IMR-90 (cell line): ENCODE measurements around the gene SYN1. TPM values are rescaled to one million over a fixed set of nuclear protein-coding genes. Genes with fewer than 3 reads are reported as not detected.
A peak's percentile ranks its signal among the peaks of the same experiment; 100 is the strongest.

Experiments
- ATAC-seq: fragments of 200-7000 bp; cut with Tn5 transposase; 2 replicates; pipeline ENCODE4 v1.9.1; 2020; ENCODE audit warnings: low read depth, mild to moderate bottlenecking, moderate library complexity
- BruUV-seq: library from RNA; stranded (reverse); fragments of 400-500 nt; replicated peaks from 2 replicates; lab custom pipeline; 2021; lab: Mats Ljungman, UMichigan
- CTCF ChIA-PET: fragments of 300-600 bp; formaldehyde crosslinking; extraction: SDS; loops from one replicate; lab custom pipeline; 2021; ENCODE audit warnings: antibody characterized with exemption; lab: Yijun Ruan, JAX
- POLR2A ChIA-PET: fragments of 300-600 bp; sonication (Branson Sonifier 250); formaldehyde crosslinking; loops from one replicate; lab custom pipeline; 2022; ENCODE audit warnings: antibody characterized with exemption; ENCODE audit not compliant: unreplicated experiment; lab: Charles Lee
- DNase-seq: peaks from one replicate; pipeline ENCODE4 v3.0.0; 2013
- H2AFZ ChIP-seq: replicated peaks from 2 replicates; pipeline ENCODE3; 2013; ENCODE audit warnings: low read length, mild to moderate bottlenecking; ENCODE audit not compliant: poor library complexity
- H2AK5ac ChIP-seq: 2 replicates; pipeline ENCODE4 v1.6.1; 2013; ENCODE audit warnings: low read depth, low read length, inconsistent platforms
- H2AK9ac ChIP-seq: replicated peaks from 2 replicates; pipeline ENCODE3; 2013; ENCODE audit warnings: mild to moderate bottlenecking, low read depth, low read length, moderate library complexity; ENCODE audit not compliant: poor library complexity
- H2BK120ac ChIP-seq: 2 replicates; pipeline ENCODE4 v1.6.1; 2013; ENCODE audit warnings: low read depth, low read length, inconsistent platforms
- H2BK15ac ChIP-seq: 3 replicates; pipeline ENCODE4 v1.6.1; 2013; ENCODE audit warnings: low read depth, low read length, inconsistent platforms
- H2BK20ac ChIP-seq: 2 replicates; pipeline ENCODE4 v1.6.1; 2013; ENCODE audit warnings: low read depth, mild to moderate bottlenecking, inconsistent platforms, low read length, moderate library complexity
- H2BK5ac ChIP-seq: 2 replicates; pipeline ENCODE4 v1.6.1; 2013; ENCODE audit warnings: mild to moderate bottlenecking, low read depth, low read length, inconsistent platforms; ENCODE audit not compliant: poor library complexity, severe bottlenecking
- H3K14ac ChIP-seq: replicated peaks from 2 replicates; pipeline ENCODE4 v1.6.1; 2013; ENCODE audit warnings: low read depth, low read length, inconsistent platforms
- H3K18ac ChIP-seq: 2 replicates; pipeline ENCODE4 v1.6.1; 2013; ENCODE audit warnings: low read depth, low read length, control low read depth
- H3K23ac ChIP-seq: 2 replicates; pipeline ENCODE4 v1.6.1; 2013; ENCODE audit warnings: low read depth, low read length, inconsistent platforms
- H3K27ac ChIP-seq: 2 replicates; pipeline ENCODE4 v1.5.1; 2013; ENCODE audit warnings: mild to moderate bottlenecking, control low read depth, low read length; ENCODE audit not compliant: insufficient read depth
- H3K27me3 ChIP-seq: 2 replicates; pipeline ENCODE4 v1.6.1; 2013; ENCODE audit warnings: low read length; ENCODE audit not compliant: control insufficient read depth, insufficient read depth
- H3K36me3 ChIP-seq: 2 replicates; pipeline ENCODE4 v1.6.1; 2013; ENCODE audit warnings: low read length, mixed read lengths; ENCODE audit not compliant: control insufficient read depth, insufficient read depth
- H3K4ac ChIP-seq: 2 replicates; pipeline ENCODE4 v1.6.1; 2013; ENCODE audit warnings: low read depth, low read length, inconsistent platforms
- H3K4me1 ChIP-seq: 2 replicates; pipeline ENCODE4 v1.6.1; 2013; ENCODE audit warnings: low read length, mixed read lengths; ENCODE audit not compliant: control insufficient read depth, insufficient read depth
- H3K4me2 ChIP-seq: 2 replicates; pipeline ENCODE4 v1.6.1; 2013; ENCODE audit warnings: low read depth, mild to moderate bottlenecking, control low read depth, low read length, moderate library complexity
- H3K4me3 ChIP-seq: 2 replicates; pipeline ENCODE4 v1.5.1; 2013; ENCODE audit warnings: low read depth, mild to moderate bottlenecking, control low read depth, low read length, moderate library complexity; ENCODE audit not compliant: insufficient read depth
- H3K56ac ChIP-seq: 2 replicates; pipeline ENCODE4 v1.6.1; 2013; ENCODE audit warnings: low read length, inconsistent platforms; ENCODE audit not compliant: insufficient read depth; ENCODE audit errors: extremely low read depth
- H3K79me1 ChIP-seq, 2 experiments: 2 replicates each; pipeline ENCODE4 v1.6.1; 2013; ENCODE audit warnings: low read length in 2 of 2, inconsistent platforms in 1 of 2, low read depth in 1 of 2
- H3K9ac ChIP-seq: 2 replicates; pipeline ENCODE4 v1.6.1; 2013; ENCODE audit warnings: low read depth, low read length, control low read depth
- H3K9me1 ChIP-seq: 2 replicates; pipeline ENCODE4 v1.6.1; 2013; ENCODE audit warnings: low read length, inconsistent platforms; ENCODE audit not compliant: insufficient read depth
- H3K9me3 ChIP-seq: 2 replicates; pipeline ENCODE4 v1.6.1; 2013; ENCODE audit warnings: low read length; ENCODE audit not compliant: control insufficient read depth, insufficient read depth
- H4K20me1 ChIP-seq: 2 replicates; pipeline ENCODE4 v1.6.1; 2013; ENCODE audit warnings: low read length, inconsistent platforms; ENCODE audit not compliant: insufficient read depth
- H4K5ac ChIP-seq: 2 replicates; pipeline ENCODE4 v1.6.1; 2013; ENCODE audit warnings: mild to moderate bottlenecking, low read depth, low read length, control low read depth
- H4K8ac ChIP-seq, 2 experiments: 2 replicates each; pipeline ENCODE4 v1.6.1; 2013; ENCODE audit warnings: low read depth in 2 of 2, low read length in 2 of 2, control low read depth in 1 of 2, inconsistent platforms in 1 of 2
- H4K91ac ChIP-seq: 2 replicates; pipeline ENCODE4 v1.6.1; 2013; ENCODE audit warnings: low read depth, low read length, inconsistent platforms; ENCODE audit not compliant: insufficient read depth
- BHLHE40 ChIP-seq: fragments of 150-350 bp; IDR thresholded peaks from 2 replicates; pipeline ENCODE4 v1.6.1; 2016; ENCODE audit warnings: mild to moderate bottlenecking, low read depth, low read length
- CEBPB ChIP-seq: IDR thresholded peaks from 2 replicates; pipeline ENCODE4 v1.6.1; 2012; ENCODE audit warnings: low read depth, low read length, improper control_type of control experiment
- FOS ChIP-seq: fragments of 150-350 bp; IDR thresholded peaks from 2 replicates; pipeline ENCODE4 v1.6.1; 2016; ENCODE audit warnings: low read depth, low read length
- MXI1 ChIP-seq: IDR thresholded peaks from 2 replicates; pipeline ENCODE4 v1.6.1; 2012; ENCODE audit warnings: low read depth, mild to moderate bottlenecking, low read length, moderate library complexity, borderline replicate concordance
- RAD21 ChIP-seq: IDR thresholded peaks from 2 replicates; pipeline ENCODE4 v1.6.1; 2012; ENCODE audit warnings: low read length, improper control_type of control experiment
- WGBS, 2 experiments: methylation state at CpG; one replicate each; pipeline versions ENCODE4 v1.1.5 to v1.1.7; 2013; ENCODE audit warnings: missing lambda C conversion rate in 2 of 2; ENCODE audit not compliant: insufficient read length in 1 of 2; ENCODE audit errors: extremely low coverage in 2 of 2; 5-methylcytosine and 5-hydroxymethylcytosine counted together
- dilution Hi-C: fragments of 300-500 bp; cut with HindIII; formaldehyde crosslinking; loops from one replicate; pipeline ENCODE4 v1.14.3; 2018; ENCODE audit warnings: low sequenced_read_pairs; ENCODE audit not compliant: unreplicated experiment
- in situ Hi-C: fragments of 300-500 bp; cut with MboI; formaldehyde crosslinking; loops from 3 replicates; pipeline ENCODE4 v1.14.3; 2019; ENCODE audit warnings: low sequenced_read_pairs, inconsistent platforms, mixed read lengths
- intact Hi-C: fragments of 100-400 bp; cut with micrococcal nuclease; formaldehyde crosslinking; loops from 2 replicates; pipeline ENCODE4 v1.10.0; 2022
- polyA plus RNA-seq, 3 experiments: library from polyadenylated mRNA; depleted of rRNA; stranded (reverse); fragments of >200 nt; gene quantifications; 2 replicates each; pipeline ENCODE4 v1.2.3, GENCODE V29; 2012; ENCODE audit warnings: low replicate concordance in 1 of 3
- total RNA-seq: library from RNA; depleted of rRNA; stranded (reverse); fragments of >200 nt; gene quantifications from 2 replicates; pipeline ENCODE4 v1.2.3, GENCODE V29; 2012
- TF ChIP-seq, protein P1 (sequence below): conservative IDR thresholded peaks from 2 replicates; pipeline ENCODE4 v1.5.1; 2012; ENCODE audit warnings: mild to moderate bottlenecking, low read depth, low read length, improper control_type of control experiment
- TF ChIP-seq, protein P2 (sequence below): fragments of 150-350 bp; IDR thresholded peaks from 2 replicates; pipeline ENCODE4 v1.6.1; 2017; ENCODE audit warnings: mild to moderate bottlenecking, antibody characterized with exemption, low read length, low read depth

The SYN1 gene
- total and polyA plus RNA-seq, 2 of the 4 experiments (the other 2 are of a cell fraction), result under 0.01 to 0.56 TPM

DNA sequence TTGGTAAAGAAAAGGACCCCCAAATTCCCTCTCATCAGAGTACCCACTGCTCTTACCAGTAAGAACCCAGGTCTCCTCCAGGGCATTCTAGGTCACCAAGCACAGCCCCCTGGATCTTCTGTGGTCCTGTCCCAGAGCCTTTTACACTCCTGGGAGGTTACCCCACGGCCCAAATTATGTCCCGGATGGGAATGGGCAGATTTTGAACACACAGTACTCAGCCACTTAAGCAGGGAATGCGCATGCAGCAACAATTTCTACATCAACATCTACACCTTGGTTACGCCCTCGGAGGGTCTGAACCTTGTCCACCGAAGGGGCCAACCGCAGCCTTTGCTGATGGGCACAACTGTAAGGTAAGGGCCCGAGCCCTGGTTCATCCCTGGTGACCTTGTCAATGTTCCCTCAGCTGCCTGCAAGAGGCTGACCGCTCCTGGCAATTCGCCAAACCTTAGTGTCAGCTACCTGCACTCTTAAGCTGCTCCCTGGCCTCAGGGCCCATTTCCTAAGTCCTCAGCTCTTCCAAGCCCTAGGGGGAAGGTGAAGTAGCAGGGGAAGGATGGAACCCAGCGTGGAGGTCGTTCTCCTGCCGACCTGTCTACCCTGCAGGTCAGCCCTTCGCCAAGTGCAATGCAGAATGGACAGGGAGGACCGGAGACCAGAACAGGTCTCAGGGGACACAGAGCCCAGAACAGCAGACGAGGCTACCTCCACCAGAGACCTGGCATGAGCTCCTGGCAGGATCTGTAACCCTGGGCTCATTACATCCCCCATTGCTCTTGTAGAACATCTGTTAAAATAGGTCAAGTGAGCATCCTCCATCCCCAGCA lies 31.5 kb downstream of the SYN1 start:
- Histone ChIP-seq H3K36me3 (peaks cover 23% of the 10 kb centered on the region), H3K23ac (no peak overlapping the region), H3K4me3 (no peak overlapping the region), H4K91ac (no peak overlapping the region), H3K27me3 (no peaks in the 10 kb centered on the region), H4K8ac (no peak overlapping the region), H3K79me1 (peaks cover 0 to 26% of the 10 kb centered on the region in 2 experiments; a peak in 2 of 4 replicates), H2BK120ac (no peak overlapping the region), H4K20me1 (peaks cover 30% of the 10 kb centered on the region), H3K18ac (no peak overlapping the region), H2BK20ac (no peak overlapping the region), H3K9me1 (no peaks in the 10 kb centered on the region), H2AFZ (peak overlapping the region; percentile 50), H3K56ac (no peak overlapping the region), H3K4me1 (peaks cover 5% of the 10 kb centered on the region; the same call in 1 of the 2 replicates), H2BK5ac (no peak overlapping the region), H3K27ac (no peak overlapping the region), H3K9me3 (no peaks in the 10 kb centered on the region), H4K5ac (no peak overlapping the region), H2AK9ac (no peak overlapping the region), H3K4me2 (no peak overlapping the region), H3K4ac (no peak overlapping the region), H3K9ac (no peak overlapping the region), H3K14ac (no peak overlapping the region), H2BK15ac (no peak overlapping the region), H2AK5ac (no peak overlapping the region)
- ChIA-PET POLR2A (interaction anchor here (0.6 kb wide), 1 partner anchor 1508 kb away, joined by 5 read pairs; no protein-coding TSS in a partner anchor), CTCF (no interaction called here)
- ATAC-seq, result no peak
- intact Hi-C loops (loop anchor here (5.0 kb wide), 1 partner anchor 54 kb away; no protein-coding TSS in a partner anchor), dilution Hi-C loops (no loop called here), in situ Hi-C loops (no loop called here)
- no TSS peak for BruUV-seq
- DNase-seq, result no peak
- WGBS, 2 experiments, result 74% methylated on average over 12 of the region's 16 CpGs; no CpG with 5 or more reads in 1 of the 2 experiments
- TF ChIP-seq, protein P1, sequence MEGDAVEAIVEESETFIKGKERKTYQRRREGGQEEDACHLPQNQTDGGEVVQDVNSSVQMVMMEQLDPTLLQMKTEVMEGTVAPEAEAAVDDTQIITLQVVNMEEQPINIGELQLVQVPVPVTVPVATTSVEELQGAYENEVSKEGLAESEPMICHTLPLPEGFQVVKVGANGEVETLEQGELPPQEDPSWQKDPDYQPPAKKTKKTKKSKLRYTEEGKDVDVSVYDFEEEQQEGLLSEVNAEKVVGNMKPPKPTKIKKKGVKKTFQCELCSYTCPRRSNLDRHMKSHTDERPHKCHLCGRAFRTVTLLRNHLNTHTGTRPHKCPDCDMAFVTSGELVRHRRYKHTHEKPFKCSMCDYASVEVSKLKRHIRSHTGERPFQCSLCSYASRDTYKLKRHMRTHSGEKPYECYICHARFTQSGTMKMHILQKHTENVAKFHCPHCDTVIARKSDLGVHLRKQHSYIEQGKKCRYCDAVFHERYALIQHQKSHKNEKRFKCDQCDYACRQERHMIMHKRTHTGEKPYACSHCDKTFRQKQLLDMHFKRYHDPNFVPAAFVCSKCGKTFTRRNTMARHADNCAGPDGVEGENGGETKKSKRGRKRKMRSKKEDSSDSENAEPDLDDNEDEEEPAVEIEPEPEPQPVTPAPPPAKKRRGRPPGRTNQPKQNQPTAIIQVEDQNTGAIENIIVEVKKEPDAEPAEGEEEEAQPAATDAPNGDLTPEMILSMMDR, result no peak
- TF ChIP-seq BHLHE40 (no peak), RAD21 (no peak), FOS (no peak), MXI1 (no peak), CEBPB (no peak)
- TF ChIP-seq, protein P2, sequence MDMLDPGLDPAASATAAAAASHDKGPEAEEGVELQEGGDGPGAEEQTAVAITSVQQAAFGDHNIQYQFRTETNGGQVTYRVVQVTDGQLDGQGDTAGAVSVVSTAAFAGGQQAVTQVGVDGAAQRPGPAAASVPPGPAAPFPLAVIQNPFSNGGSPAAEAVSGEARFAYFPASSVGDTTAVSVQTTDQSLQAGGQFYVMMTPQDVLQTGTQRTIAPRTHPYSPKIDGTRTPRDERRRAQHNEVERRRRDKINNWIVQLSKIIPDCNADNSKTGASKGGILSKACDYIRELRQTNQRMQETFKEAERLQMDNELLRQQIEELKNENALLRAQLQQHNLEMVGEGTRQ, result no peak
